Psoas muscle (tissue), 8 donors: ENCODE results near the gene SNX17. TPM values are rescaled to one million over a fixed set of nuclear protein-coding genes. Genes with fewer than 3 reads are reported as not detected.

Source experiments
- ATAC-seq, 4 donors: fragments of 200-7000 bp; cut with Tn5 transposase; one replicate each; pipeline ENCODE4 v1.9.1; 2020; ENCODE audit warnings: moderate library complexity in 3 of 4, mild to moderate bottlenecking in 2 of 4
- DNase-seq, 2 donors: peaks; one replicate each; pipeline ENCODE4 v3.0.0-alpha.2; 2020
- H3K27ac ChIP-seq: fragments of 200-600 bp; one replicate; pipeline ENCODE4 v1.8.0; 2022
- H3K27me3 ChIP-seq, 3 donors: fragments of 200-600 bp in 1 of 3; one replicate each; pipeline versions ENCODE4 v1.6.1 to v1.8.0; 2013 to 2022; ENCODE audit warnings: low read length in 2 of 3, mild to moderate bottlenecking in 2 of 3, moderate library complexity in 1 of 3; ENCODE audit not compliant: insufficient read depth in 3 of 3
- H3K36me3 ChIP-seq, 2 donors: fragments of 200-600 bp in 1 of 2; one replicate each; pipeline versions ENCODE4 v1.6.1 to v1.8.0; 2013 to 2022; ENCODE audit warnings: low read depth in 1 of 2, mild to moderate bottlenecking in 1 of 2, moderate library complexity in 1 of 2; ENCODE audit not compliant: insufficient read depth in 1 of 2
- H3K4me1 ChIP-seq: fragments of 200-600 bp; one replicate; pipeline ENCODE4 v1.8.0; 2022
- H3K4me3 ChIP-seq: fragments of 200-600 bp; one replicate; pipeline ENCODE4 v1.8.0; 2022; ENCODE audit warnings: mild to moderate bottlenecking
- H3K9me3 ChIP-seq: fragments of 200-600 bp; one replicate; pipeline ENCODE4 v1.8.0; 2022
- WGBS, 3 donors: extraction: QIAGEN DNeasy Blood & Tissue Kit; methylation state at CpG; one replicate each; pipeline versions ENCODE4 v1.1.6 to v1.1.7; 2013; 5-methylcytosine and 5-hydroxymethylcytosine counted together
- intact Hi-C, 2 donors: fragments of 100-400 bp; cut with DNase I; formaldehyde crosslinking; loops; one replicate each; pipeline versions ENCODE4 v1.11.0 to v1.14.2; 2022
- polyA plus RNA-seq, 3 donors: library from polyadenylated mRNA; stranded (reverse); fragments of 200-250 nt; gene quantifications; one replicate each; pipeline ENCODE4 v1.2.3, GENCODE V29; 2013
- total RNA-seq, 4 donors: library from RNA; stranded (reverse); fragmentation: NEBNext Ultra II Directional in 2 of 4; extraction: Animal tissue kit (Norgen Biotek cat#: 25700) in 2 of 4; gene quantifications; one replicate each; pipeline versions ENCODE4 v1.2.1 to v1.2.4, GENCODE V29; 2021 to 2023
- TF ChIP-seq, protein P1 (sequence below): fragments of 200-600 bp; IDR thresholded peaks from one replicate; pipeline ENCODE4 v1.8.0; 2022; ENCODE audit warnings: antibody characterized with exemption
- donor health status: healthy with polysubstance abuse.
- donor health status: DM: no; HTN: no; CAD: no; lungs with moderate emphysema.
- donor health status: Bipolar disorder and iron deficiency.
- donor health status: healthy.
- donor health status: DM: yes; HTN: yes; CAD: no.
- donor health status: DM: no; HTN: no; CAD: no.
- donor health status: DM: no; HTN: no; CAD: no.
- donor health status: DM: yes; HTN: yes; CAD: no.

The SNX17 gene
- total and polyA plus RNA-seq, 7 donors, result 50.1 to 96.4 (median 60.2) TPM

DNA sequence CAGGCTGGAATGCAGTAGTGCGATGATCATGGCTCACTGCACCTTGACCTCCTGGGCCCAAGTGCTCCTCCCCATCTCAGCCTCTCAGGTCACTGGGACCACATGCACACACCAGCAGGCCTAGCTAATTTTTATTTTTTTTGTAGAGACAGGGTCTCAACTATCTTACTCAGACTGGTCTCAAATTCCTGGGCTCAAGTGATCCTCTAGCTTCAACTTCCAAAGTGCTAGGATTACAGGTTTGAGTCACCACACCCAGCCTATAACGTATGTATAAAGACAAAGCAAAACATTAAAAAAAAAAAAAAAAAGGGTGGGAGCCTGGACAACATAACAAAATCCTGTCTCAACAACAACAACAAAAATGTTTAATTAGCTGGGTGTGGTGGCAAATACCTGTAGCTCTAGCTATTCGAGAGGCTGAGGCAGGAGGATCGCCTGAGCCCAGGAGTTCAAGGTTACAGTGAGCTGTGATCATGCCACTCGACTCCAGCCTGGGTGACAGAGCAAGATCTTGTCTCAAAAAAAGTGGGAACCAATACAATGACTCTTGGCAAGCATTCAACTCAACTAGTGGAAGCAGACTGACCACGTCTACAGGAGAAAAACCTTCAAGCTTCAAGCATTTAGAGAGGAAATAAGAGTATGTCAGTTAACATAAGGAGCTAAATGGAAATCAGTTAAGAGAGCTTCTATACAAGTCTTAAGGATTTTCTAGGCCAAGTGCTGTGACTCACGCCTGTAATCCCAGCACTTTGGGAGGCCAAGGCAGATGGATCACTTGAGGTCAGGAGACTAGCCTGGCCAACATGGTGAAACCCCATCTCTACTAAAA lies 16.4 kb upstream of the SNX17 start:
- intact Hi-C loops, result no loop called here

DNA sequence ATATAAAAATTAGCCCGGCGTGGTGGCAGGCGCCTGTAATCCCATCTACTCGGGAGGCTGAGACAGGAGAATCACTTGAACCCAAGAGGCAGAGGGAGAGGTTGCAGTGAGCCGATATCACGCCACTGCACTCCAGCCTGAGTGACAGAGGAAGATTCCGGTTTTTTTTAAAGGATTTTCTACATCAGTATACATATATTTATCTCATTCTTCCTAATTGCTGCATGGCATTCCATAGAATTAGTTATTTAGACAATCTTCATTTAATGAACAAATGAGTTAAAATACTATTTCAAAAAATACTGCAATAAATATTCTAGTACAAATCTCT lies 15.9 kb upstream of the SNX17 start:
- Histone ChIP-seq H3K4me3 (peak overlapping the region; percentile 95), H3K36me3 (peaks cover 0 to 9% of the 10 kb centered on the region in 2 donors), H3K27me3 (no peaks in the 10 kb centered on the region), H3K27ac (peak overlapping the region; percentile 98), H3K4me1 (peaks cover 48% of the 10 kb centered on the region), H3K9me3 (no peaks in the 10 kb centered on the region)
- intact Hi-C loops, result no loop called here
- 53 to 70% (median 55%) methylated on average over 7 of the region's 7 CpGs for WGBS, 3 donors
- TF ChIP-seq, protein P1, sequence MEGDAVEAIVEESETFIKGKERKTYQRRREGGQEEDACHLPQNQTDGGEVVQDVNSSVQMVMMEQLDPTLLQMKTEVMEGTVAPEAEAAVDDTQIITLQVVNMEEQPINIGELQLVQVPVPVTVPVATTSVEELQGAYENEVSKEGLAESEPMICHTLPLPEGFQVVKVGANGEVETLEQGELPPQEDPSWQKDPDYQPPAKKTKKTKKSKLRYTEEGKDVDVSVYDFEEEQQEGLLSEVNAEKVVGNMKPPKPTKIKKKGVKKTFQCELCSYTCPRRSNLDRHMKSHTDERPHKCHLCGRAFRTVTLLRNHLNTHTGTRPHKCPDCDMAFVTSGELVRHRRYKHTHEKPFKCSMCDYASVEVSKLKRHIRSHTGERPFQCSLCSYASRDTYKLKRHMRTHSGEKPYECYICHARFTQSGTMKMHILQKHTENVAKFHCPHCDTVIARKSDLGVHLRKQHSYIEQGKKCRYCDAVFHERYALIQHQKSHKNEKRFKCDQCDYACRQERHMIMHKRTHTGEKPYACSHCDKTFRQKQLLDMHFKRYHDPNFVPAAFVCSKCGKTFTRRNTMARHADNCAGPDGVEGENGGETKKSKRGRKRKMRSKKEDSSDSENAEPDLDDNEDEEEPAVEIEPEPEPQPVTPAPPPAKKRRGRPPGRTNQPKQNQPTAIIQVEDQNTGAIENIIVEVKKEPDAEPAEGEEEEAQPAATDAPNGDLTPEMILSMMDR, result no peak
- no peak for ATAC-seq
- no peak for DNase-seq

More for the DNA sequence above, 16.4 kb upstream of the SNX17 start:
- TF ChIP-seq, protein P1, result no peak
- Histone ChIP-seq H3K4me1 (peaks cover 48% of the 10 kb centered on the region), H3K27ac (peak overlapping the region; percentile 98), H3K4me3 (no peak overlapping the region), H3K36me3 (peaks cover 0 to 10% of the 10 kb centered on the region in 2 donors), H3K27me3 (no peaks in the 10 kb centered on the region), H3K9me3 (no peaks in the 10 kb centered on the region)
- DNase-seq (peak in 1 of 2 donors; percentile 70), ATAC-seq (peak in 3 of 4 donors; percentile 20 to 39 (median 31))
- 45 to 68% (median 47%) methylated on average over 7 of the region's 7 CpGs for WGBS, 3 donors

DNA sequence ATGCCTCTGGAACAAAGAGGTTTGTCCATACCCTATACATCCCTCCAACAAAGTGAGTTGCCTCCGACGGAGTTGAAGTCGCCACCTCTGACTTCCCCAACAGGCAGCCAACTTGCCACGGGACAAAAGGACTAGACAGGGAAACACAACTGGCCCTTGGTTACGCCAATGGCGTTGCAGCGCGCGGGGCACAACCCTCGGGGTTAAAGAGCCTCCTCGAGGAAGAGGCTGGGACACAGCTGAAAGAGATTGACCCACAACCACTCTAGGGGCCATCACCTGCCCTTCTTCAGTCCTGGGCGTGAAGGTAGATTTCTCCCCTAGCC lies 14.4 kb upstream of the SNX17 start:
- Histone ChIP-seq H3K36me3 (no peaks in the 10 kb centered on the region), H3K9me3 (no peaks in the 10 kb centered on the region), H3K4me1 (peaks cover 48% of the 10 kb centered on the region), H3K4me3 (peak overlapping the region; percentile 95), H3K27ac (peak overlapping the region; percentile 98), H3K27me3 (no peaks in the 10 kb centered on the region)
- 0% methylated on average over 12 of the region's 12 CpGs for WGBS, 3 donors
- intact Hi-C loops, result loop anchor here (2.0 to 5.0 kb wide), 2 partner anchors 34 to 73 kb away; partner anchors contain the start of genes MPV17 (in 2 of the 2) and NRBP1 (in 1 of the 2)
- peak; percentile 36 to 60 (median 41) for ATAC-seq
- TF ChIP-seq, protein P1, result no peak
- DNase-seq, result peak; percentile 61 to 77

DNA sequence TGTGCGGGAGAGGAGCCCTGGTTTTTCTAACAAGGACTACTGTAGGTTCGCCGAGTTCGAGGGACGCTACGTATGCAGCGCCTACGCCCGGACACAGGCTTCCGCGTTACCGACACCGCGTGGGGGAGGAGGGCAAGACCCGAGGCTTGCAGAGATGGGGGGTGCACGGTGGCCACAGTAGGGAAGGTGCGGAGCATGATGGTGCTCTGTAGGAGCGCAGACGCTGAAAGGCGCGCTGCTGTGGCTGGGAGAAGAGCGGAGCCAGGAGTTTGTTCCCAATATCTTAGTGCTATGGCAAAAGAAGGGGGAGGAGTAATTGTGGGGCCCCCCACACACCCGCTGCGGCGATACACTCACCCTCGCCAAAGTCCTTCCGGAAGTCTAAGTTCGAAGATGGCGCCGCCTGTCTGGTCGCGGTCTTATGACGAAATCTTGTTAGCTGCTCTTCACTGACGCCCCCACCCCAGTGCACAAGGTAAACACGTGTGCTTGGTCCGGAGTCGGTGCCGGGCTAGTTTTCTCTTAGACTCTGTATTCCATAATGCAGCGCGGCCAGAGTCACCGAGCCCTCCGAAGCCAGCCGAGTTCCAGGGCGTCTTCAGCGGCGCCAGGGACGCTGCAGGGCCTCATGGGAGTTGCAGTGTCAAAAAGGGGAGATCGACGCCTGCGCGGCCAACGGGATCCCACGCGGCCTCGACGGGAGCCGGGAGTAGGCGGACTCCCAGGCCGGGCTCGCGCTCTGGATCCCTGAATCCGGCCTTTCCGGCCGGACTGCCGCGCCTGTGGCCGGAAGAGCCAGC lies 13.8 kb upstream of the SNX17 start, which contains the start of gene GTF3C2:
GTF3C2 (minus strand) TSS at position 383 of the 800 bp plus-strand sequence. CDS start 13,210 bp downstream, outside the sequence.
- Histone ChIP-seq H3K9me3 (no peaks in the 10 kb centered on the region), H3K36me3 (no peaks in the 10 kb centered on the region), H3K4me3 (peak within 1 kb of the TSS; percentile 95), H3K27ac (peak within 1 kb of the TSS; percentile 98), H3K4me1 (peaks cover 48% of the 10 kb centered on the region), H3K27me3 (no peaks in the 10 kb centered on the region)
- WGBS, 3 donors, result 0% methylated on average over 67 of the region's 67 CpGs
- intact Hi-C loops, result loop anchor here (2.0 to 5.0 kb wide), 2 partner anchors 34 to 72 kb away; partner anchors contain the start of genes MPV17 (in 2 of the 2) and NRBP1 (in 1 of the 2)
- TF ChIP-seq, protein P1, result no peak
- DNase-seq (peak; percentile 95 to 98), ATAC-seq (peak; percentile 93 to 96 (median 94))
